Activated CD8-positive, alpha-beta memory T cell treated with anti-CD3 and anti-CD28 coated beads for 24 hours (primary cell): Measurements from ENCODE around the gene ACOT7.

ENCODE experiments used
- DNase-seq: peaks from one replicate; pipeline ENCODE4 v3.0.0-alpha.2; 2020

Gene ACOT7

DNA sequence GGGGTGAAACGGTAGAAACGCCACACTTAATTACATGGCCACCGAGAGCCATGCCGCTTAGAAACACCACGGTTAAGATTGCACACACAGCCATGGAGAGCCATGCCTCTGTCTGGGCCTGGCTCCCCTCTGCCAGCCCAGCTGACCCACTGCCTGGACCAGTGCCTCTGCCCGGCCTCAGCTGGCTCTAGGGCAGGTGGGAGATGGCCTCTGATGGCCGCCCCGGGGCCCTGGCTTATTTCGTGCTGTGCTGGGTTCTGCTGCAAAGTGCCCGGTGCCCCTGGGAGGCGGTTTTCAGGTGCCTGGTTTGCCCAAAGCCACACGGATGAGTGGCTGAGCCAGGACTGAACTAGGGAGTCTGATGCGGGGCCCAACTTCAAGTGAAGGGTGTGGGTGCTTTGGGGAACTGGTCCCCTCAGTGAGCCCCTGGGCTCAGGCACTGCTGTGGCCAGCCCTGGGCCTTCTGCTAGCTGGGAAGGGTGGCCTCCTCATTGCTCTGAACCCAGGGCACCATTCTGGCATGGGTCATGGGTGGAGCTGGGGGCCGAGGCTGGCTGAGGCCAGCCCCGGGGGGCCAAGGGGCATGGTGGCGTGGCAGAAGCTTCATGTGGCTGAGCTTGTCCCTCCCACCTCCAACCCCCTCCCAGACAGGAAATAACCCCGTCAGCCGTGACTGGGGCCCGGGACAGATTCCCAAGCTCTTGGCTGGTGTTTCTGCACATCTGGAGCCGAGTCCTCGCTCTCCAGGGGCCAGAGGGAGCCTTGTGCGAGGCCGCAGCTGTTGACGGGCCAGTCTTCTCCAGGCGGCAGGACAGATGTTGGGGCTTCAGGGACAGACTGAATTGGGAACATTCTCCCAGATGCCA lies 130.8 kb downstream of the ACOT7 start:
- no peak for DNase-seq

- DNase-seq = no peak
Measured at GRCh38 chr1:6261615-6261995, 132.0 kb downstream of the ACOT7 start.

- DNase-seq = peak; percentile 77
Measured at GRCh38 chr1:6260961-6261614, 132.5 kb downstream of the ACOT7 start, which contains the start of gene GPR153. TSS of gene GPR153 (minus strand) at chr1:6261098. CDS start at chr1:6254905, 6,193 bp downstream.

GRCh38 chr1:6260433-6260934 lies 133.1 kb downstream of the ACOT7 start:
- no peak for DNase-seq

- DNase-seq = peak; percentile 90
Measured at GRCh38 chr1:6259491-6260362, 133.8 kb downstream of the ACOT7 start.

DNA sequence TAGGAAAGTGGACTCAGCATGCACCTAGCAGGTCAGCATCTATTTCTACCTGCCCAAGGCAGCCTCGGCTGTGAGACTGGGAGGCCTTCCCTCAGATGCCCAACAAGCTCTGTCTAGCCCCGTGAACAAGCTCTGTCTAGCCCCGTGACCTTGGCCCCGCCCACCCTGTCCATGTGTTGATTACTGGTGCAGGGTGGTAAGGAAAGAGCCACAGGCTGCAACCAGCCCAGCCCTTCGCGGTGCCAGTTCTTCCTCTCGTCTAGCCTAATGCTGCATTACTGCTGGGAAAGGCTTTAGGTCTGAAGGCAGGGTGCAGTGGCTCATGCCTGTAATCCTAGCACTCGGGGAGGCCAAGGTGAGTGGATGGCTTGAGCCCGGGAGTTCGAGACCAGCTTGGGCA lies 134.9 kb downstream of the ACOT7 start:
- DNase-seq = no peak

DNA sequence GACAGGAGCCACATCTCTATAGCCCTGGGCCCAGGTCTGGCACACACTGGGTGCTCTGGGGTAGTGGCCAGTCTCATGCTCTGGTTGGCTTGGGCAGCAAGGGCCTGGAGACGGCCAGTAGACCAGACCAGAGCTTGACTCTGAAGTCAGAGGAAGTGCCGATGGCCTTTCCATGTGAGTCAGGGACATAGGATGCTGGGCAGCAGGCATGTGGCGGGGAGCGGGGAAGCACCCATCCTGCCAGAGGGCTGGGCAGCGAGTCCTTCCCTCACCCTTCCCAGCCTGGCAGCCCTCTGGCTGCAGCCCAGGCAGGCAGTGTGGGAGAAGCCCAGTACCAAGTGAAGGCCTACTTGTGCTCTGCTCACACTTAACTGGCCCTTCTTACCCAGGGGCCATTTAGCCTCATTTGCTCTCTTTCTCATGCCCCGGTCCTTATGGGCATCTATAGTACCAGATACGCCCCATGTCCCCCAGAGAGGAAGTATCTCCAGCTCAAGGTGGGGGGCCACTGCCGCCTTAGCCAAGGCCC lies 136.0 kb downstream of the ACOT7 start:
- no peak for DNase-seq

- DNase-seq = no peak
Measured at GRCh38 chr1:6256645-6257044, 136.9 kb downstream of the ACOT7 start.

DNA sequence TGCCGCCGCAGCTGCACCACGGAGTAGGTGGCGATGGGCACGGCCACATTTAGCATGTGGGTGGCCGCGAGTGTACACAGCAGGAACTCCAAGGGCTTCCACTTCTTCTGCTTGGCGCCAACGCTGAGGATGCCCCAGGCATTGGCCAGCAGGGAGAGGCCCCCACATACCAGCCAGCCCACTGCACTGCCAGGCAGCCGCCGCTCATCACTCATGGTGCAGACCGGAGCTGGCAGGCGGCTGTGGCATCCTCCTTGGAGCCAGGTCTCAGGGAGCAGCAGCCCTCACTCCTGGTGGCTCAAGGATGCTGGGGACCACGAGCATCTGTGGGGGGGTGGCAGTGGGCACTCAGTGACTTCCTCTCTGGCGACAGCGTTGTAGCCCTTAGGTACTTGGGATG lies 138.9 kb downstream of the ACOT7 start:
- DNase-seq = no peak

GRCh38 chr1:6253380-6253779 lies 140.2 kb downstream of the ACOT7 start:
- DNase-seq = no peak

DNA sequence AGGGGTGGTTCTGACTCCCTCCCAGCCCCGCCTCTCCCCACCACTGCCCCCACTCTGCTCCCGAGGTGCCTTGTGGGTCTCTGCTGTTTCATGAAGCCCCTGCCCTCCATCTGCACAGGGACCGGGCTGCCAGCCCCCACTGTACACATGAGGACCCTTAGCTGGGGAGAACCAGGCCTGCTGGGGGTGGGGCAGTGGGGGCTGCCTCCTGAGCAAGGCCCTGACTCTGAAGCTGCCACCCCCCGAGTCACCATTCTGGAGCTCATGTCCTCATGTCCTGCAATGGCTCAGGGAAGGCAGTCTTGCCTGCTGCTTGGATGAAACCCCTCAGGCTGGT lies 141.2 kb downstream of the ACOT7 start:
- no peak for DNase-seq

- no peak for DNase-seq
Measured at GRCh38 chr1:6251681-6252373, 141.7 kb downstream of the ACOT7 start.

DNA sequence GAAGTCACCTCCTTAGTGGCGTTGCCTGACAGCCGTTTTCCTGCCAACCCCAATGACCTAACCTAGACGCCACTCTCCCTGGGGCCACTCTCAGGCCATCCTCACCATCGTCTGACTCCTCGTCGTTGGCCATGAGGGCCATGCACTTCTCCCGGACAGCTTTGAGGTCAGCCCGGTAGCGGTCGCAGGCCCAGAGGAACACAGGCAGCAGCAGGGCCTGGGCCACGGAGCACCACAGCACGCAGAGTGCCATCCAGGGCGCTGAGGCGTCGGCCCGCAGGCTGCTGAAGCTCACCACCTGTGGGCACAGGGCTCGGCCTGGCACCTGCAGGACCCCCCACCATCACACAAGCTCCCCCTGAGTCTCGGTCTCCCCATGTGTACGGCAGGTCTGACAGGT lies 142.3 kb downstream of the ACOT7 start:
- DNase-seq = no peak

DNA sequence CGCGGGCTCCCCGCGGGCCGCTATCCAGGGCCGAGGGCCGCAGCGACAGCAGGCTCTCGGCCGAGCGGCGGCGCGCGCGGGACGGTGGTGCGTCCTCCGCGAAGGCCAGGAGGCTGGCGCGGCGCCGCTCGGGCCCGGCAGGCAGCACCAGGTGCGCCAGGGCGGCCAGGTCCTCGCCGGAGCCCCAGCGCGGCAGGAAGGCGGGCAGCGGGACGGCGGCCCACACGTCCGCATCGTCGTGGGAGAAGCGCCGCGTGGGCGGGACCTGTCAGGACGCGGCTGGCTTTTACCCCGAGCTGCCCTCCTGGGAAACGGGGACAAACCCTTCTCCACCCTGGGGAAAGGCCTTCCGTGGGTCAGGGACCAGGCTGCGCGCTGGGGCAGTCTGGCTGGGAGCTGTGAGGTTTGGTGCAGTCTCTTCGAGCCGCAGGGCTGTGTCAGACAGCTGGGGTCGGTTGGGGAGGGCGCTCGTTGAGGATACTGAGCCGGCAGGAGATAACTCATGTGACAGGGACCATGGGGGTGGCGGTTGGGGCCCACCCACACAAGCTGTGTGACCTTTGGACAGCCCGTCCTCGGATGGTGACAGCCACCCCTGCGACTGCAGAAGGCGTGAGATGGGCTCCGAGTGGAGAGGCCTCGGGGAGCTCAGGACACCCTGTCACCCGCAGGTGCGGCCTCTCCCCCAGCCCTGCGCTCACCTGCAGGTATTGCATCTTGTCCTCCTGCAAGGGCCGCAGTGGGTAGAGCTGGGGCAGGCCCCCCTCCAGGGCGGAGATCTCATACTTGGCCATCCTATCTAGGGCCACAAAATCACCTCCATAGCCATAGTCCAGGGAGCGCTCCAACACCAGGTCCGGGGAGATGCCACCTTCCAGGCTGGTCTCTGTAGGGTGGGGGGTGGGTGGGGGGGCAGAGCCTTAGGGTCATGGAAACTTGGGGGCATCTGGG lies 143.6 kb downstream of the ACOT7 start:
- no peak for DNase-seq

GRCh38 chr1:6248932-6249738 lies 144.4 kb downstream of the ACOT7 start:
- no peak for DNase-seq

DNA sequence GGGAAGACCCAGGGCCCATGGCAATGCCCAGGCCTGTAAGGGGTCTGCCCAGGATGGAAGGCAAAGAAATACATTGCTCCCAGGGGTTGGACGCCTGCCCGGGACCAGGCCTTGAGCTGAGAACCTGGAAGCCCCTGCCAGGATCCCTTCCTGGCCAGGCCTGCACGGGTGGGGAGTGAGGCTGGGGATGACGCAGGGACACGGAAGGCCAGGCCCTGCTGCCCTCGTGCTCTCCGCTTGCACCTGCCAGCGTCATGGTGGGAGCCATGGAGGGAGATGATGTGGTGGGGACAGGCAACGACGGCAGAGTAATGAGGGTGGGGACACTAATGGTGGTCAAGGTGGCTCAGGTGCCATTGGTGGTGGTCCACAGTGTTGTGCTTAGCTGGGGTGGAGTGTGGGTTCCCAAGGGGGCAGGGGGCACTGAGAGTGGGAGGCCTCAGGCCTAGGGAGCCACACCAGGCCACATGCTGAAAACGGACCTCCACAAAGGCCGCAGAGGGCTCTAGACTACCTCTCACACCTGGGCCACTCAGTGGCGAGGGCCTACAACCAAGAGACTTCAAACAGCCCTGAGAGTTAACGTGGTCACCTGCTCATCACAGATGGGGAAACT lies 145.3 kb downstream of the ACOT7 start:
- no peak for DNase-seq

- DNase-seq = no peak
Measured at GRCh38 chr1:6247651-6248050, 145.9 kb downstream of the ACOT7 start.

DNA sequence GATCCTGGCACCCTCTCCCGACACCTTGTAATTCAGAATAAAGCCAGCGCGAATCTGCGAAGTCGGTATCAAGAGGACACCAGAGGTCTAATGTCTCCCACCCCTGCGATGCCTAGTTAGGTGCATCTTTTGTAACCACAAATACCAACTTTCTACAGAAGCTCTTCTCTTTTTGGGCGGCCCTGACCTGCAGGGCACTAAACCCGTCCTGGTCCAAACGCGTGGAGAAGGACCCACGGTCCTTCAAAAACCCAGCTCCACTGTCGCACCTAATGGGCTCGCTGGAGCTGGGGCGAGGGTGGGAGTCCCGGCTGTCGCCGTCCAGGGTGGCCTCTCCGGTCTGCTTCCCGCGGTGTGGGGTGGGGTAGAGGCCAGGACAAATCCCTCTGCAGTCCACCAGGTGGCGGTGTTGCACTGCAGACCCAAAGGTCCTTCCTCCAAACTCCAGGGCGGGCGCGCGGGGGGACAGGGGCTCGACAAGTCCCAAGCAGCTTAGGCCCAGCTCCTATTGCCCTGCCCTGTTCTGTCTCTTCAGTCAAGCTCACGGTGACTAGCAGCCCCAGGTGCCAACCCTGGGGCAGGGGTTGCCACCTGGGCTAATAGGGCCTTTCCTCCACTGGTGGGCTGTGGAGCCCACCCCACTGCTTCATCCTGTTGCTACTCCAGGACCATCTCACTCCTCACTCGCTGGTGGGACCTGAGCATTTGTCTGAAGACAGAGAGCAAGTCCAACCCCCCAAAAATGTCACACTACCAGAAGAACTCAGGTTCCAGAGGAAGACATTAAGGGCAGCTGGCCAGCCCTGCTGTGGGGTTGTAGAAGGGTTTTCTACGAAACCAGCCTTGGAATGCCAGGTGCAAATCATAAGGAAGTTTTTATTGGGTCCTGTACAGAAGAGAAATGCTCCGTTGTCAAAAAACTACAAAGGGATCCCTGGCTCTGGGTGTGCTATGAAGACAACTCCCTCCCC lies 146.8 kb downstream of the ACOT7 start:
- DNase-seq = peak; percentile 94
